ENCODE measurements around the gene COP1. TPM values are rescaled to one million over a fixed set of nuclear protein-coding genes. Genes with fewer than 3 reads are reported as not detected.

The COP1 gene
- polyA plus RNA-seq, 1 experiment = 43.7 TPM

DNA sequence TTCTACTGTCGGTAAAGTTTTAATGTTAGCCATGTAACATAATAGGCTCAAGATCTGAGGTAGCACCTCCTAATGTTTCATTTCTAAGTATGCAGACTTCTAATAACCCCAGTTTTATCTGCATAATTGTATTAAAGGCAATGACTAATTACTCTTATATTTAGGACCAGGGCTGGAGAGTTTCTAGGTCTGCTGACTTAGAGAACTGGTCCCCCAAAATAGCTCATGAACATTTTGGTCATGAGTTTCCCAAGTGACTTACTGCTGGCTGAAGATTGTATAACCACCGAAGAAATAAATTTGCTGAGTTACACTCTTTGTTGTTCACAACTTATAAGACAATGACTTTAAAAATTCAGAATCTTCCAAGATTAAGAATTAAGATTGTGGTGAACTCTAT is 265.9 kb downstream of the COP1 start:
- DNase-seq (ENCODE audit: low read depth, low spot score) = no peak
- no peaks in the 10 kb centered on the region for H3K27me3 ChIP-seq (ENCODE audit: control insufficient read depth, insufficient read depth, low read length)
- ChIA-PET CTCF (interaction anchor here (1.2 kb wide), 1 partner anchor 54 kb away, joined by 3 read pairs; no protein-coding TSS in a partner anchor), POLR2A (no interaction called here)
- no peak overlapping the region for H3K4me3 ChIP-seq (ENCODE audit: low read depth, low read length)
- H3K27ac ChIP-seq (ENCODE audit: low read depth, low read length) = no peak overlapping the region
- TF ChIP-seq, protein P1, sequence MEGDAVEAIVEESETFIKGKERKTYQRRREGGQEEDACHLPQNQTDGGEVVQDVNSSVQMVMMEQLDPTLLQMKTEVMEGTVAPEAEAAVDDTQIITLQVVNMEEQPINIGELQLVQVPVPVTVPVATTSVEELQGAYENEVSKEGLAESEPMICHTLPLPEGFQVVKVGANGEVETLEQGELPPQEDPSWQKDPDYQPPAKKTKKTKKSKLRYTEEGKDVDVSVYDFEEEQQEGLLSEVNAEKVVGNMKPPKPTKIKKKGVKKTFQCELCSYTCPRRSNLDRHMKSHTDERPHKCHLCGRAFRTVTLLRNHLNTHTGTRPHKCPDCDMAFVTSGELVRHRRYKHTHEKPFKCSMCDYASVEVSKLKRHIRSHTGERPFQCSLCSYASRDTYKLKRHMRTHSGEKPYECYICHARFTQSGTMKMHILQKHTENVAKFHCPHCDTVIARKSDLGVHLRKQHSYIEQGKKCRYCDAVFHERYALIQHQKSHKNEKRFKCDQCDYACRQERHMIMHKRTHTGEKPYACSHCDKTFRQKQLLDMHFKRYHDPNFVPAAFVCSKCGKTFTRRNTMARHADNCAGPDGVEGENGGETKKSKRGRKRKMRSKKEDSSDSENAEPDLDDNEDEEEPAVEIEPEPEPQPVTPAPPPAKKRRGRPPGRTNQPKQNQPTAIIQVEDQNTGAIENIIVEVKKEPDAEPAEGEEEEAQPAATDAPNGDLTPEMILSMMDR (IDR thresholded peaks at IDR 0.05; ENCODE audit: low read depth, low read length) = no peak
- no peaks in the 10 kb centered on the region for H3K9me3 ChIP-seq (ENCODE audit: control insufficient read depth, insufficient read depth, low read length)

DNA sequence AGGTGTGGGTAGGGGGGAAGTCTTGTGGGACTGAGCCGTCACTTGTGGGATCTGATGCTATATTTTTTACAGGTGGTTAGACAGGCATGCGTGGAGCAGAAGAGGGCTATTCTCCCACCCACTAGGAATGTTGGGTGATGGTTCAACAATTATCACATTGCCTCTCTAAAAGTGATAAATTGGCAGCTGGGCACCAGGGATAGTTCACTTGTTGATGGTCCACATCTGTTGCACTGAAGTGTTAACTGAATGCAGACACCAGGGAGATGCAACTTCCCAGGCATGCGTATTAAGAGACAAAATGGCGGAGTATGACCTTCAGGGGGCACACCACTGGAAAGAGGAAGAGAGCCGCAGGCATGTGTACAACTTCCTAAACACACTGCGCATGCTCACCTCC is 270.4 kb downstream of the COP1 start:
- no peak overlapping the region for H3K4me3 ChIP-seq (ENCODE audit: low read depth, low read length)
- TF ChIP-seq, protein P1 (IDR thresholded peaks at IDR 0.05; ENCODE audit: low read depth, low read length) = no peak
- ChIA-PET CTCF (no interaction called here), POLR2A (no interaction called here)
- H3K27ac ChIP-seq (ENCODE audit: low read depth, low read length) = no peak overlapping the region
- H3K9me3 ChIP-seq (ENCODE audit: control insufficient read depth, insufficient read depth, low read length) = no peaks in the 10 kb centered on the region
- no peaks in the 10 kb centered on the region for H3K27me3 ChIP-seq (ENCODE audit: control insufficient read depth, insufficient read depth, low read length)
- DNase-seq (ENCODE audit: low read depth, low spot score) = no peak

DNA sequence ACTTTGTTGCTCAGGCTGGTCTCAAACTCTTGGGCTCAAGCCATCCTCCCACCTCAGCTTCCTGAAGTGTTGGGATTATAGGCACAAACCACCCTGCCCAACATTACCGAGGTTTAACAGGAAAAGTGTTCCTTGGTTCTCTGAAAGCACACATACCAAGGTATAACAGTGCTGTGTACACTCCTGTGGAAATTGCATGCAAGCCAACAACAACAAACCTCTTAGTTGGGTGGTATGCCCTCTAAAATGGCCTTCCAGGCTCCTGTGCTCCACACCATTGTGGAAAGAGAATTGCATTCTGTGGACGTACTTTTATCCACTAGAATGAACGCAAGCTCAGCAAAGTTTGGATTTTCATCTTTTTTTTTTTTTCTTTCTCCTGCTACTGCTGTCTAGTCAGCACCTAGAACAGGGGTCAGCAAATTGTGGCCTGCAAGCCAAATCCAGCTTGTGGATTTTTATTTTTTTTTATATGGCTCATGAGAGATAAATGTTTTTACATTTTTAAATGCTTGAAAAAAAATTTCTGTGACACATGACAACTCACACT is 271.4 kb downstream of the COP1 start:
- H3K4me3 ChIP-seq (ENCODE audit: low read depth, low read length) = no peak overlapping the region
- H3K9me3 ChIP-seq (ENCODE audit: control insufficient read depth, insufficient read depth, low read length) = no peaks in the 10 kb centered on the region
- ChIA-PET CTCF (interaction anchor here (0.7 kb wide), 1 partner anchor 307 kb away, joined by 3 read pairs; no protein-coding TSS in a partner anchor), POLR2A (interaction anchor here (0.7 kb wide), 1 partner anchor 13 kb away, joined by 3 read pairs; no protein-coding TSS in a partner anchor)
- TF ChIP-seq, protein P1 (IDR thresholded peaks at IDR 0.05; ENCODE audit: low read depth, low read length) = no peak
- H3K27ac ChIP-seq (ENCODE audit: low read depth, low read length) = no peak overlapping the region
- H3K27me3 ChIP-seq (ENCODE audit: control insufficient read depth, insufficient read depth, low read length) = no peaks in the 10 kb centered on the region
- DNase-seq (ENCODE audit: low read depth, low spot score) = no peak

DNA sequence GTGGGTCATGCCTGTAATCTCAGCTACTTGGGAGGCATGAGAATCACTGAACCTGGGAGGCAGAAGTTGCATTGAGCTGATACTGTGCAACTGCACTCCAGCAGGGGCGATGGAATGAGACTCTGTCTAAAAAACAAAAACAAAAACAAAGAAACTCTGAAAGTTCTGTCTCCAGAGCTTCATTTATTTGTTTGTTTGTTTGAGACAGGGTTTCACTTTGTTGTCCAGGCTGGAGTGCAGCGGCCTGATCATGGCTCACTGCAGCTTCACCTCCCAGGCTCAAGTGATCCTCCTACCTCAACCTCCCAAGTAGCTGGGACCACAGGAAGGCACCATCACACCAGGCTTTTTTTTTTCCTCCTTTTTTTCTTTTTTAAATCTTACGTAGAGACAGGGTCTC is 271.9 kb downstream of the COP1 start:
- Histone ChIP-seq H3K27ac (ENCODE audit: low read depth, low read length) (no peak overlapping the region), H3K9me3 (ENCODE audit: control insufficient read depth, insufficient read depth, low read length) (no peaks in the 10 kb centered on the region), H3K27me3 (ENCODE audit: control insufficient read depth, insufficient read depth, low read length) (no peaks in the 10 kb centered on the region), H3K4me3 (ENCODE audit: low read depth, low read length) (no peak overlapping the region)
- TF ChIP-seq, protein P1 (IDR thresholded peaks at IDR 0.05; ENCODE audit: low read depth, low read length) = no peak
- no peak for DNase-seq (ENCODE audit: low read depth, low spot score)
- ChIA-PET POLR2A (no interaction called here), CTCF (interaction anchor here (0.7 kb wide), 1 partner anchor 308 kb away, joined by 3 read pairs; no protein-coding TSS in a partner anchor)

DNA sequence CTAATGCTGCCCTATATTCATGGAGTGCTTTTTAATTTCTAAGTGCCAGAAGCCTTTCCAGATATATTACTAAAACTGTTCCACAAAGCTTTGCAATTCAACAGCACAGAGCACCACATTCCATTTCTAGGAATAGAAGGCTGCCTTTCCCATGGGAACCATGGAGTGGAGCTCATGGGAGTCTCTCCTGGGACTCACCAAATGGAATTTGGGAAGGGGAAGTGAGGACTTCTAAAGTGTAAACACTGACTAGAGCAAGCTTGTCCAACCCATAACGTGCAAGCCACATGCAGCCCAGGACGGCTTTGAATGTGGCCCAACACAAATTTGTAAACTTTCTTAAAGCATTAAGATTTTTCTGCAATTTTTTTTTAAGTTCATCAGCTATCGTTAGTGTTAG is 273.3 kb downstream of the COP1 start:
- Histone ChIP-seq H3K27me3 (ENCODE audit: control insufficient read depth, insufficient read depth, low read length) (no peaks in the 10 kb centered on the region), H3K27ac (ENCODE audit: low read depth, low read length) (no peak overlapping the region), H3K9me3 (ENCODE audit: control insufficient read depth, insufficient read depth, low read length) (no peaks in the 10 kb centered on the region), H3K4me3 (ENCODE audit: low read depth, low read length) (no peak overlapping the region)
- TF ChIP-seq, protein P1 (IDR thresholded peaks at IDR 0.05; ENCODE audit: low read depth, low read length) = no peak
- CTCF ChIA-PET = interaction anchor here (0.6 to 0.7 kb wide), 2 partner anchors 29 to 1617 kb away, joined by 3 read pairs; no protein-coding TSS in a partner anchor
- POLR2A ChIA-PET = no interaction called here
- DNase-seq (ENCODE audit: low read depth, low spot score) = no peak
